SK-N-SH treated with all-trans-retinoic acid at 6 μM for 48 hours (cell line): ENCODE data around the gene POLR1D.

ENCODE experiments used
- ARNTL ChIP-seq: fragments of 450-650 bp; formaldehyde crosslinking; IDR thresholded peaks from 2 replicates; pipeline ENCODE4 v1.5.0; 2020; ENCODE audit warnings: low read depth, mild to moderate bottlenecking, moderate library complexity, borderline replicate concordance
- BACH2 ChIP-seq: fragments of 250-450 bp; sonication (Bioruptor Pico); IDR thresholded peaks from 2 replicates; pipeline ENCODE4 v1.9.0; 2021; ENCODE audit warnings: mild to moderate bottlenecking, borderline replicate concordance
- CREB5 ChIP-seq: fragments of 250-450 bp; sonication (Bioruptor Pico); IDR thresholded peaks from 2 replicates; pipeline ENCODE4 v1.5.1; 2020; ENCODE audit warnings: low read depth, mild to moderate bottlenecking, moderate library complexity
- CSRNP3 ChIP-seq: fragments of 250-450 bp; sonication (Bioruptor Pico); IDR thresholded peaks from 2 replicates; pipeline ENCODE4 v1.5.1; 2021; ENCODE audit warnings: mild to moderate bottlenecking, moderate library complexity
- ESRRG ChIP-seq: fragments of 250-450 bp; sonication (Bioruptor Pico); IDR thresholded peaks from 2 replicates; pipeline ENCODE4 v1.6.1; 2021; ENCODE audit warnings: mild to moderate bottlenecking
- ISL1 ChIP-seq: fragments of 250-450 bp; sonication (Bioruptor Pico); IDR thresholded peaks from 2 replicates; pipeline ENCODE4 v2.1.2; 2022; ENCODE audit warnings: mild to moderate bottlenecking, moderate library complexity
- OSR1 ChIP-seq: fragments of 250-450 bp; sonication (Bioruptor Pico); IDR thresholded peaks from 2 replicates; pipeline ENCODE4 v1.8.0; 2022; ENCODE audit warnings: moderate library complexity, mild to moderate bottlenecking, inconsistent platforms
- PATZ1 ChIP-seq: fragments of 250-450 bp; sonication (Bioruptor Pico); IDR thresholded peaks from 2 replicates; pipeline ENCODE4 v1.8.0; 2020; ENCODE audit warnings: mild to moderate bottlenecking, moderate library complexity, borderline replicate concordance
- PPARA ChIP-seq: fragments of 250-450 bp; sonication (Bioruptor Pico); IDR thresholded peaks from 2 replicates; pipeline ENCODE4 v1.5.0; 2020; ENCODE audit warnings: mild to moderate bottlenecking, borderline replicate concordance
- SNAI2 ChIP-seq: fragments of 250-450 bp; sonication (Bioruptor Pico); IDR thresholded peaks from 2 replicates; pipeline ENCODE4 v1.5.0; 2020; ENCODE audit warnings: mild to moderate bottlenecking, moderate library complexity
- ZC3H10 ChIP-seq: fragments of 250-450 bp; sonication (Bioruptor Pico); IDR thresholded peaks from 2 replicates; pipeline ENCODE4 v1.5.1; 2021; ENCODE audit warnings: mild to moderate bottlenecking, moderate library complexity
- ZNF565 ChIP-seq: fragments of 450-650 bp; formaldehyde crosslinking; conservative IDR thresholded peaks from 2 replicates; pipeline ENCODE4 v1.5.0; 2020; ENCODE audit warnings: low read depth, mild to moderate bottlenecking, moderate library complexity
- ZNF70 ChIP-seq: fragments of 450-650 bp; formaldehyde crosslinking; IDR thresholded peaks from 2 replicates; pipeline ENCODE4 v1.5.0; 2020; ENCODE audit warnings: mild to moderate bottlenecking, moderate library complexity
- TF ChIP-seq, protein P1 (sequence below): fragments of 250-450 bp; sonication (Bioruptor Pico); IDR thresholded peaks from 2 replicates; pipeline ENCODE4 v1.8.0; 2021; ENCODE audit warnings: low read depth, mild to moderate bottlenecking, moderate library complexity, borderline replicate concordance

DNA sequence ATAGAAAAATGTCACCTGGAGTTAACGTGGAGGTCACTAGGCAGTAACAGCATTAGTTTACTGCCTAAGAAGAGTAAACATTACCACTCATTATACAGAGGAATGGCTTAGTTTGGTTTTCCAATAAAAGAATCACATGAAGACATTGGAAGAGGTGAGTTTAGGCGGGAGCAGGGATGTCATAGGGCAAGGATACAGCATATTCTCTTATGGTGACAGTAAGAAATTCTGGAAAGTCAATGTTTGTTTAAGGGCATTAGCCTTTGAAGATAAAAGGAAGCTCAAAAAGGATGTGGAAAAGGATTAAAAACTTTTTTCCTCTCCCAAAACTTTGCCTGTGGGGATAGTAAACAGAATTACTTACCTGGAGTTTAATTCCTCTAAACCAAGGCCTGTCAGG is 4.1 kb downstream of the POLR1D start:
- TF ChIP-seq OSR1 (no peak), ESRRG (CRISPR knock-in tag) (no peak), PPARA (CRISPR knock-in tag) (no peak), ZNF565 (CRISPR knock-in tag) (no peak), CREB5 (CRISPR knock-in tag) (no peak), ARNTL (CRISPR knock-in tag) (no peak), ISL1 (CRISPR knock-in tag) (no peak), BACH2 (CRISPR knock-in tag) (no peak), ZC3H10 (CRISPR knock-in tag) (no peak), PATZ1 (no peak), SNAI2 (CRISPR knock-in tag) (no peak), ZNF70 (no peak), CSRNP3 (CRISPR knock-in tag) (no peak)
- TF ChIP-seq, protein P1, sequence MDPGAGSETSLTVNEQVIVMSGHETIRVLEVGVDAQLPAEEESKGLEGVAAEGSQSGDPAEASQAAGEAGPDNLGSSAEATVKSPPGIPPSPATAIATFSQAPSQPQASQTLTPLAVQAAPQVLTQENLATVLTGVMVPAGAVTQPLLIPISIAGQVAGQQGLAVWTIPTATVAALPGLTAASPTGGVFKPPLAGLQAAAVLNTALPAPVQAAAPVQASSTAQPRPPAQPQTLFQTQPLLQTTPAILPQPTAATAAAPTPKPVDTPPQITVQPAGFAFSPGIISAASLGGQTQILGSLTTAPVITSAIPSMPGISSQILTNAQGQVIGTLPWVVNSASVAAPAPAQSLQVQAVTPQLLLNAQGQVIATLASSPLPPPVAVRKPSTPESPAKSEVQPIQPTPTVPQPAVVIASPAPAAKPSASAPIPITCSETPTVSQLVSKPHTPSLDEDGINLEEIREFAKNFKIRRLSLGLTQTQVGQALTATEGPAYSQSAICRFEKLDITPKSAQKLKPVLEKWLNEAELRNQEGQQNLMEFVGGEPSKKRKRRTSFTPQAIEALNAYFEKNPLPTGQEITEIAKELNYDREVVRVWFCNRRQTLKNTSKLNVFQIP (CRISPR knock-in tag): no peak
